SIG-M5 treated with dmso at 0.1 percent for 504 hours (cell line): ENCODE data around the gene RHOBTB1.
"Not testable (repeated sequence)": the region's sequence is repeated elsewhere in the genome, so short reads cannot be mapped to it uniquely, and the experiment has no call there.

ENCODE experiments used
- DNase-seq: peaks from one replicate; lab custom pipeline; 2025; ENCODE audit not compliant: unreplicated experiment; lab: John Stamatoyannopoulos, UW

RHOBTB1 gene

GRCh38 chr10:60944058-60944909, at the start of gene RHOBTB1:
Gene RHOBTB1, minus strand, starts transcription at chr10:60944185. Its CDS starts 32,643 bp downstream, at chr10:60911542.
- DNase-seq, result peak; percentile 9

GRCh38 chr10:60992636-60993035, 48.7 kb upstream of the RHOBTB1 start:
- no peak for DNase-seq

DNA sequence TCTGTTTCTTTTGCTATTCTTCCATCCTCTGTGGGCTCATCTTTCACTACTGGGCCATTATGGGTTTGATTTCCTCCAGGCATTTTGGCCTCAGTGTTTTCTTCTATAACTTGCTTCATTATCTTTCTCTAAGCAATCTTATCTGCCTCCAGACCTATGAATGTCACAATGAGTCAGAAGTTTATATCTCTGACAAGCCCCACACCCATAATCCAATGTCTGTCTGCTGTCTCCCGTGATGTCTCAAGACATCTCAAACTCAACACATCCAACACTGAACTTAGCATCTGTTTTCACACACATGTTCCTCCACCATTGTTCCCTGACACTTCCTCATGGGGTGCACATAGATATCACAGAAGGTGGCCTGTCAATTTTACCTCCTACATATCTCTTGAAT, 46.7 kb upstream of the RHOBTB1 start:
- no peak for DNase-seq

DNA sequence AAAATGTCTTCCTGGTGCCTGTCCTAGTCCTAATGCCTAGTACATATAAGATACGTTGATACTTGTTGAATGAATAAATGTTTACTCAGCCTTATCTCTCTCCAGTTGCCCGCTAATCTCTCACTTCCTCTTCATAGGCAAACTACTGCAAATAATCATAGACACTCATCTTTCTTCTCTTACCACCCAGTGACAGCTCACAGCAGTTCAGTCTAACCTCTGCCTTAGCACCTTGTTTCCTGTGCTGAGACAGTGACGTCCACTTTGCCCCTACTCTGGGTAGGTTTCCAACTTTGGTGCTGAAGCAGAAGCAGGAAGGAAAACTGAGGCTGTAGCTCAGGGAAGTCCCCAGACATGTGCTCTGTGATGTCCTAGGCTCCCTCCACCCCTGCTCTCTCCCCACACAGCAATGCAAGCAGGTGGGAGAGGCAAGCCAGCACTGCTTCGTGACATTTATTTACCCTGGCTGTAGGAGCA, 45.5 kb upstream of the RHOBTB1 start:
- no peak for DNase-seq

DNA sequence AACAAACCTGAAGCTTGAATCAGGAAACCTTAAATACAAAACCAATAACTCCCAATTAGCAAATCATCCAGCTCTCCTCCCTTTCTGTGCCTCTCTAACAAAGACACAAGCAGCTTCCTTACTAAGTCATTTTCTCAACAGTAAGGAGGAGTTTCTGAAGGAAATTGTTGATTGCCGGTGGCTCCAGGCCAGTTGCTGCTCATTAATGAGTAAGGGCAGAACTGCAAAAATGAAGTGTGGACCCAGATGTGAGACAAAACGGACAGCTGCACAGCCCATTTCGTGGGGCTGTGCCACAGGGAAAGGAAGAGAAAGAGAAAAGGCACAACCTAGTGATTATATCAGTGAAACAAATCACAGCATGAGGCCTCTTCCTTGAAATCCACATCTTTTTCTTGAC, 42.8 kb upstream of the RHOBTB1 start:
- DNase-seq, result no peak

- DNase-seq, result no peak
These were observed 42.0 kb upstream of the RHOBTB1 start for GRCh38 chr10:60985951-60986350.

DNA sequence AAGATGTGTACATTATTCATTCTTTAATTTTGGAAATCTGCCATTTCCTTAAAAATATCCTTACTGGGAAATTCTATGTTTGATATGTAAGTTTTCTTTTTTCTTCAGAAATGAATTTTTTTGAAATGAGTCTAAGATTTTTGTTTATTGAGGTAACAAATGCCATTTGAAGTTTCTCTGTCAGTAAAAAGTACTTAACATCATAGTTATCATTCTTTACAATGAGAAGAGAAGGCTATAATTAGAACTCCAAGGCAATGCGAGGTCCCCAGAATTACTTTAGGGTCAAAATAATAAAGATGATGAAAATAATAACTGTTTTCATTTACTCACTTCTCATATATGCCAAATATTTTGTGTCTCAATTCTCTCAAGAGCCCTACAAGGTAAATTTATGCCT, 37.0 kb upstream of the RHOBTB1 start:
- no peak for DNase-seq

GRCh38 chr10:60979667-60980104, 35.7 kb upstream of the RHOBTB1 start:
- DNase-seq, result no peak

DNA sequence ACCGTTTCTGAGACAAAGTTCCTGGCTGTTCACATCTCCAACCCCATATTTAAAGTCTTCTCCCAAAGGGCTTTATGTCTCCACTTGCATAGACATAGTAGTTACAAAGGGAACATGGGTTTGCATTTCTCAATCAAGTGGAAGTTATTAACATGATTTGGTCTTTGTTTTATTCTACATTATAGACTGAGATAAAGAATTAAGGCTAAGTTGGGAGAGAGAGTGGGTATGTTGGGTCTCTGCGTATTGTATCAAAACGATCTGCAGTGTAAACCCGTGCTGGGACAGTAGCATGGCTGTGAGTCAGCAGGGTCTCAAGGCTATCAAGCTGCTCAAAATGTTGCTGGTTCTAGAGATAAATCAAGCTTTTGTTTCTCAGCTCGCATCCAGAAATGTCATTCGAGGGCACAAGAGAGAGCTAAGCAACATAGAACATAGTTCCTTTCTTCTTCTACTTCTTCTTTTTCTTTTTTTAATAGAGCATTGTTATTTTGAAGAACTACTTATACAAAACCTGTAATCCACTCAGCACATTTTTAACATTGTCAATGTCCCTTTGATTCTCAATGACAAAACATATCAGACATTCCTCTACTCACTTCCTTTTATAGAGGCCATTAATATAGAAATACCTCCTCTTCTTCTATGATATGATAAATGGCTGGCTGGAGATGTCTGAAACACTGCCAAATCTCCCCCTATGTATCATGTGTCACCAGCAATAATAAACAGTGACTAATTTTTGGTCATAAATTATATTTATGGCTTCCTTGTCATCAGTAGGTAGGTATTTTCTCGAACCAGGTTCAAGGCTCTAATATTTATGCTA, 34.5 kb upstream of the RHOBTB1 start:
- no peak for DNase-seq

- DNase-seq, result no peak
These were observed 33.5 kb upstream of the RHOBTB1 start for GRCh38 chr10:60977161-60978122.

GRCh38 chr10:60976687-60977086, 32.7 kb upstream of the RHOBTB1 start:
- no peak for DNase-seq

GRCh38 chr10:60975716-60976115, 31.7 kb upstream of the RHOBTB1 start:
- DNase-seq, result no peak

DNA sequence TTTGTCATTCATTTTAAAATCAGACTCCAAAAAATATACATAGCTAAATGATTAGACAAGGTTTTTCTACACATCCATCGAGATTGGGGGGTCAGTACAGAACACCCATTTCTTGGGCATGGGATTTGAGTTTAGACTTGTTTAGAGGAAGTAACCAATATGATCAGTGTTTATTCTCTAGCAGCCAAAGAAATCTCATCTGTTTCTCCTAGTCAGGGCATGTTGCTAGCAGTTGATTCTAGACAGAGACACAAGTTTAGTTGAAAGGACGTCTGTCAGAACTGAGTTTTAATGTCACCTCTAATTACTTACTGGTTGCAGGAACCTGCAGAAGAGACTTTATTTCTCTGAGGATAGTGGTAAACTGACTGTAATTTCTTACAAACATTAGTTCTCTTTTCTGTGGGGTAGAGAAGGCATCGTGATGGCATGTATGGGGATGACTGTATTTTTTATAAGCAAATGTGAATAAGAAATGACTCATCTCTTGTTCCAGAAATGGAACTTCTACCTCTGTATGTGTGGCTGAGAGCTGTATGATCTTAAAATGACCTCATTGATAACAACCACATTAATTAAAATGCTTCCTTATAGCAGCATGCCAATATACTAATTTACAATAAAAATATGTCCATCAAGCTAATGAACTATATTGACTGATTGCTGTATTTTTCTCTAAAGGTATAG, 30.6 kb upstream of the RHOBTB1 start:
- DNase-seq, result no peak

GRCh38 chr10:60973086-60973485, 29.1 kb upstream of the RHOBTB1 start:
- no peak for DNase-seq

GRCh38 chr10:60972181-60972580, 28.2 kb upstream of the RHOBTB1 start:
- not testable (repeated sequence) for DNase-seq

GRCh38 chr10:60970526-60970925, 26.5 kb upstream of the RHOBTB1 start:
- no peak for DNase-seq

- DNase-seq, result no peak
These were observed 24.5 kb upstream of the RHOBTB1 start for GRCh38 chr10:60968504-60968903.

DNA sequence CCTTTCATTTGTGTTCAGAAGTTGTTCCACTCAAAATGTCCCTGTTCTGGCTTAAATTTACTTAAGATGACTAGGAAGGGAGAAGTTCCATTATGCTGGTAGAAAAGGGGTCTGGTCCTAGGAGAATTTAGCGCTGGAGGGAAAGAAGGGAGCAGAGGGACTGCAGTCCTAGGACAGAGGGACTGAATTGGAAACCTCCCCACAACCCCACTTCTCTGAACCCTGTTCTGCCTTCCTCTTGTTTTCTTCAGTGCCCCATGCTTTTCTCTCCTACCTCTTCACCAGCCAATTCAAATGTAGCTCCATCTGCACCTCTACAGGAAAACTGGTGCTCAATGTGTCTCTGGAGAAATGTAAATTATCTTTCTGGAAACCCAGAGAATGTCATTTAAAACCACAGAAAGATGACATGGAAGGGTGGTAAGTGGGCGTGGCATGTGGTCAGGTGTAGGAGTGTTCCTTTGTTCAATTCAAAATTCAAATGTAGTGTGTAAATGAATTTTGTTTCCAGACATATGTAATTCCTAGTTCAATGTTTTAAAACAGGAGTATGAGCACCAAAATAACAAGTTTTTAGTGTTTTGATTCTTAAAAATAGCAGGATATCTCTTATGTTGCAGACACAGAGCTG, 24.0 kb upstream of the RHOBTB1 start:
- no peak for DNase-seq

DNA sequence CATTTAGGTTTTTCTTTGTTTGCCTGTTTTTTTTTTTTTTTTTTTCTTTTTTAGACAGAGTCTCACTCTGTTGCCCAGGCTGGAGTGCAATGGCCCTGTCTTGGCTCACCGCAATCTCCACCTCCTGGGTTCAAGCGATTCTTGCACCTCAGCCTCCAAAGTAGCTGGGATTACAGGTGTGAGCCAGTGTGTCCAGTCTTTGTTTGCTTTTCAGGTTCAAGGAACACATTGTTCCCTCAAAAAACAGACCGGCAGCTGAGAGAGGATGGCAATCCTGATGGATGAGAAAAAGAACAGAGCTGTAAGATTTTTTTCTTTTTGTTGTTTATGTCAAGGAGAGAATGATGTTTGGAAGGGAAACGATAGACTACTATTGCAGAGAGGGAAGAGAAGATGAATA, 23.3 kb upstream of the RHOBTB1 start:
- no peak for DNase-seq

- no peak for DNase-seq
These were observed 21.7 kb upstream of the RHOBTB1 start for GRCh38 chr10:60965696-60966095.
